AG10803 (cell line): ENCODE results near the gene TSPYL1.

Source experiments
- DNase-seq: peaks from one replicate; pipeline ENCODE4 v3.0.0; 2010; ENCODE audit warnings: low read depth
- H3K4me3 ChIP-seq: 2 replicates; pipeline ENCODE4 v1.5.1; 2011; ENCODE audit warnings: mild to moderate bottlenecking, low read length, control low read depth
- TF ChIP-seq, protein P1 (sequence below): conservative IDR thresholded peaks from 2 replicates; pipeline ENCODE4 v1.5.1; 2011; ENCODE audit warnings: mild to moderate bottlenecking, low read length, control low read depth, inconsistent platforms

TSPYL1 gene

DNA sequence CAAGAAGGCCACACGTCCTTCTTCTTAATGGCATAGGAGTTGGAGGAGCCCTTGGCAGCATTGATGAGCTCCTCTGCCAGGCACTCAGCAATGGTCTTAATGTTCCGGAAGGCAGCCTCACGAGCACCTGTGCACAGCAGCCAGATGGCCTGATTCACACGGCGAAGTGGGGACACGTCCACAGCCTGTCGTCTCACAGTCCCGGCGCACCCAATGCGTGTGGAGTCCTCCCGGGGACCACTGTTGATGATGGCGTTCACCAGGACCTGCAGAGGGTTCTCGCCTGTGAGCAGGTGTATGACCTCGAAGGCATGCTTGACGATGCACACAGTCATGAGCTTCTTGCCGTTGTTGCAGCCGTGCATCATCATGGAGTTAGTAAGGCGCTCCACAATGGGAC is 21.2 kb downstream of the TSPYL1 start:
- H3K4me3 ChIP-seq: no peak overlapping the region
- TF ChIP-seq, protein P1, sequence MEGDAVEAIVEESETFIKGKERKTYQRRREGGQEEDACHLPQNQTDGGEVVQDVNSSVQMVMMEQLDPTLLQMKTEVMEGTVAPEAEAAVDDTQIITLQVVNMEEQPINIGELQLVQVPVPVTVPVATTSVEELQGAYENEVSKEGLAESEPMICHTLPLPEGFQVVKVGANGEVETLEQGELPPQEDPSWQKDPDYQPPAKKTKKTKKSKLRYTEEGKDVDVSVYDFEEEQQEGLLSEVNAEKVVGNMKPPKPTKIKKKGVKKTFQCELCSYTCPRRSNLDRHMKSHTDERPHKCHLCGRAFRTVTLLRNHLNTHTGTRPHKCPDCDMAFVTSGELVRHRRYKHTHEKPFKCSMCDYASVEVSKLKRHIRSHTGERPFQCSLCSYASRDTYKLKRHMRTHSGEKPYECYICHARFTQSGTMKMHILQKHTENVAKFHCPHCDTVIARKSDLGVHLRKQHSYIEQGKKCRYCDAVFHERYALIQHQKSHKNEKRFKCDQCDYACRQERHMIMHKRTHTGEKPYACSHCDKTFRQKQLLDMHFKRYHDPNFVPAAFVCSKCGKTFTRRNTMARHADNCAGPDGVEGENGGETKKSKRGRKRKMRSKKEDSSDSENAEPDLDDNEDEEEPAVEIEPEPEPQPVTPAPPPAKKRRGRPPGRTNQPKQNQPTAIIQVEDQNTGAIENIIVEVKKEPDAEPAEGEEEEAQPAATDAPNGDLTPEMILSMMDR: no peak
- no peak for DNase-seq

DNA sequence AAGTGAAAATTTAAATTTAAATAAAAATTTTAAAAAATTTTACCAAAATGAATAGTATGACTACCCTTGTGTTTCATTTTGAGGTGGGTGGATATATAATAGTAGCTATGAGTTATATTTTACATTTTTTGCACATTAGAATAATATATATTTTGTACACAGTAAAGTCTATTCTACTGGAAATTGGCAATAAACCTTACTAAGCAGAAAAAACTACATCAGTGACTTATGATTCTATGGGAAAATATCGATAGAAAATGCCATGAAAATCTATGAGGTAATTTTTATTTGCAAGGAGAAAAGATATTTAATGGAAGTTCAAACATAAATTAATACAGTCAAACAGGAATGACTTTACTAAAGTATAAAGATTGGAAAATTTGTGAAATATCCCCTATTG is 23.0 kb downstream of the TSPYL1 start:
- H3K4me3 ChIP-seq: no peak overlapping the region
- TF ChIP-seq, protein P1: no peak
- no peak for DNase-seq

DNA sequence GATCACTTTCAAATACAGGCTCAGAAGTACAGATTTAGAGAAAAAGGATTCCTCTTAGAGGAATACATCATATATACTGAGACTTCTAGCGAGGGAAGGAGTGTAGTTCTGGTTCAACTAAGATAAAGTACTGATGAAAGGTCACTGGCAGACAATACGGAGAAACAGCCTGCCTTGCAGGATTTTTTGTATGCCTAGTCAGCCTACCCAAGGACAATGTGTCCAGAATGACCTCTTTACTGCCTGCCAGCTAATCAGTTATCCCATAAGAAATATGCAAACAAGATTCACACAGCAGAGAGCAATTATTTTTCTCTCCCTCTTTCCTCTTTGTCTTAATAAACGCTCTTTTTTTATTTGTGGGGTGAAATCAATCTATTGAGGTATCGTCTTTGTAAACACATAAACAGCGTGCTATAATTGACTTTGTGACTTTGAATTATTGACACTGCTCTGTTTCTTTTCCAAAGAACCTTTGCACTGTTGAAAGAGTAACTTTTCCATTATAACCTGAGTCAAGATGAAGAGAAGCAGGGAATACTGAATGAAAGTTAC is 24.4 kb downstream of the TSPYL1 start:
- peak overlapping the region; percentile 21; the same call in 1 of the 2 replicates for H3K4me3 ChIP-seq
- peak; percentile 34 for DNase-seq
- TF ChIP-seq, protein P1: no peak

DNA sequence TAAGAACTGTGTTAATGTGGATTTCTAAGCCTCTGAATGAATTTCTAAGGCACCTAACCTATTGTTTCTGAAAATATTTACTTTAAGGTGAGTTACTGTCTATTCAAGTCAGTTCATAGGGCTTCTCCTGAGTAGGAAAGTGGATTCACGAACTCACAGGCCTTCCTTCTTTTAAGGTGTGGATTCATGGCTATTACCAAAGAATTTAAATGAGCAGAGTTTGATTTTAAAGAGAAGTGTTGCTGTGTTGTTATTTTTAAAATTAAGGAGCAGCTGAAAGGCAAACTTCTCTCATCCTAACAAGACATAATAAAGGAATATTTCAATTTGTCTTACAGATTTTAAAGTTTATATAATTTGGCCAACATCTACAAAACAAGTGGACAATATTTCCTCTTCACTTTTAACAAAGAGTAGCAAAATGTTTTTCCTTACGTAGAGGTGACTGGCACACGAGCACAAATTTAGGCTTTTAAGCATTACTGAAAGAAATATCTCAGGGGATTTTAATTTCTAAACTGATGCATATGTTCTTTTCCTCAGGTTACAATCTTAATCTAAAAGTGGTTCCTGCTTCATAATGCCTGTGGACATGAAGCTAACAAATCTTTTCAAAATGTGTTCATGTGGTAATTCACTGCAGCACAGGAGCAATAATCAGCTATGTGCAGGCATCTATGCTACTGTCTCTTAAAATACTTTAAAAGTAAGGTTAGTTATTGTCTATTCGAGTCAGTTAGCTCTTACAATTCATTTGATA is 25.3 kb downstream of the TSPYL1 start:
- DNase-seq: no peak
- TF ChIP-seq, protein P1: no peak

DNA sequence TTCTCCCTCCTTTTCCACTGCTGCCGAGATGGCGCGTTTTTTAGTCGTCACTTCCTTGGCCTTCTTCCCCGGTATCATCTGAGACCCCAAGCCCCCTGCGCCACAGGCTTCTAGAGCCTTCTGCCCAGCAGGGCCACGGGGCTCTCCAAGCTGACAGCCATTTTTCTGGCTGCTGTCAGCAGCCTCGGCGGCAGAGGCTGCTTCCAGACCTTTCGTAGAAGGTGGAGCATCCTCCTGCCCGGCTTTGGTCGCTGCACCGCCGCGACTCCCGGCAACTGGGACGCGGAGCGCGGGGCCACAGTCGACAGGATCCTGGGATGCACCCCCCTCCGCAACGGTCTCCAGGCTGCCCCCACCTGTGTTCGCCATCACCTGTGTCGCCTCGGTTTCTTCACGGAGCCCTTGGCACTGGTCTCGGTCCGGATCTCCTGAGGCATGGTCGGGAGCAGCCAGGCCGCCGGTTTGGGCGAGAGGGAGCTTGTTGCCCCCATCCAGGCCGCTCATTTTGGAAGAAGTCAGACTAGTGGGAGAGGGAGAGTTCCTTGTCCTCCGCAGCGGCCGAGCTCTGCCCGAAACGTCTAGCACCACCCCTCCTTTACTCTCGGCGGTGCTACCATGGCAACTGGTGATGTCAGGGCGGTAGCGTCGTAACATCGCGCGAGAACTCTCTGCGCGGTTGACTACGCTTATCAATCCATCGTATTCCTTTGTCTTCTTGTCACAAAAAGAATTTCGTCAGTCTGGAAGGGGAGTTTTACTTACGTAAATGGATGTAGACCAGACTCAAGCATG is 26.0 kb downstream of the TSPYL1 start, which contains the start of gene TSPYL4:
Gene TSPYL4, minus strand, starts transcription at position 571 of the 792 bp plus-strand sequence. Its CDS starts 67 bp downstream, at position 504.
- TF ChIP-seq, protein P1: no peak
- peak within 1 kb of the TSS; percentile 96 for H3K4me3 ChIP-seq
- DNase-seq: peak; percentile 96

More for the DNA sequence above, 25.3 kb downstream of the TSPYL1 start:
- H3K4me3 ChIP-seq: peak overlapping the region; percentile 96

DNA sequence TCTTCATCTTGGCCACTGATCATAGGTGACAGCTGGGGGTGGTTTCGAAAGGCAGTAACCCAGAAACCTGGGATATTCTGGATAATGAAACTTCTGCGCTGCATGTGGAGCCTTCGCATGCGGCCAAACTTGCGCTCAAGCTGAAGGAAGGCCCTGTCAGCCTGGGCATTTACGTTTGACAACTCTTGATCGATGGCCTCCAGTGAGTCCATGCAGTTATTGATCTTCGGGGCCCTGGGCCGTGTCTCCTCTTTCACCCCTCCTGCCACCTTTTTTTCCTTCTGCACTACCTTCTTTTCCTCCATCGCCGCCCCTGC is 26.6 kb downstream of the TSPYL1 start:
- DNase-seq: no peak
- peak overlapping the region; percentile 96 for H3K4me3 ChIP-seq
- TF ChIP-seq, protein P1: no peak
